ENCODE data around the gene SLC24A3.

The SLC24A3 gene

DNA sequence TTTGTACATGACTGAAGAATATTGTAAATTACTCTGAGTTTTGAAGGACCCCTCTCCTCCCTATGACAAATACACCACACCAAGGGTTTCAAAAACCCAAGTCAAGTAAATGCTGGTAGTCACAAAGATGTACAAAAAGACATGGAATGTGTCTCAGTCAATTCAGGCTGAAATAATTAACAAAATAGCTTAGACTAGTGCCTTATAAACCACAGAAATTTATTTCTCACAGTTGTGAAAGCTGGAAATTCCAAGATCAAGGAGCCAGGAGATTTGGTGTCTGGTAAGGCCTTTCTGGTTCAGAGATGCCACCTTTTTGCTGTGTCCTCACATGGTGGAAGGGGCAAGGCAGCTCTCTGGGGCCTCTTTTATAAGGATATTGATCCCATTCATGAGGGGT, 343.3 kb downstream of the SLC24A3 start:
- no peak overlapping the region for H3K4me3 ChIP-seq (ENCODE audit: low read depth in 1 of 5, low read length in 5 of 5)
- H3K27me3 ChIP-seq (ENCODE audit: control insufficient read depth in 5 of 5, insufficient read depth in 4 of 5, low read length in 5 of 5): no peaks in the 10 kb centered on the region
- no peaks in the 10 kb centered on the region for H3K9me3 ChIP-seq (ENCODE audit: control insufficient read depth in 5 of 5, low read length in 5 of 5)
- H3K4me1 ChIP-seq (ENCODE audit: control insufficient read depth in 5 of 5, insufficient read depth in 5 of 5, low read length in 5 of 5): peaks cover 0 to 2% (median 0%) of the 10 kb centered on the region in 5 donors
- no peak overlapping the region for H3K27ac ChIP-seq (ENCODE audit: low read depth, low read length)
- no peaks in the 10 kb centered on the region for H3K36me3 ChIP-seq (ENCODE audit: control insufficient read depth in 5 of 5, insufficient read depth in 5 of 5, low read length in 5 of 5)
- H3K9ac ChIP-seq (ENCODE audit: low read length in 5 of 5): no peak overlapping the region

DNA sequence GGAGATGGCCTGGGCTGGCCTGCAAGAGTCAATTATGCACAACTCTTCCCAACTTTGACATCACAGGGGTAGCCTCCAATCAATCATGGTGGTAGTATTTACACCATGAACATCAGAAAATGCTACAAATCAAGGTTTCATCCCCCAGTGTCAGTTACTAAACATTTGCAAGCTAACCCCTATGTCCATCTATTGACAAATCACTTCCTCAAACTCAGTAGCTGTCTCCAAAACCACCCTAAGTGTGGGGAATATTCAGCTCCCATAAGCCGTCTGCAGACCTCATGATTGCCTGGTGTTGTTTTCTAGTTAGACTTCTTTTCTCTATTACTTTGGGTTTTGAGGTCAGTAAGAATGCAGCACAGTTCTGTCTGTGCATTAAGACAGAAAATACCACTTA, 344.8 kb downstream of the SLC24A3 start:
- no peaks in the 10 kb centered on the region for H3K27me3 ChIP-seq (ENCODE audit: control insufficient read depth in 5 of 5, insufficient read depth in 4 of 5, low read length in 5 of 5)
- H3K9me3 ChIP-seq (ENCODE audit: control insufficient read depth in 5 of 5, low read length in 5 of 5): no peaks in the 10 kb centered on the region
- H3K4me1 ChIP-seq (ENCODE audit: control insufficient read depth in 5 of 5, insufficient read depth in 5 of 5, low read length in 5 of 5): peaks cover 0 to 5% (median 1%) of the 10 kb centered on the region in 5 donors
- H3K9ac ChIP-seq (ENCODE audit: low read length in 5 of 5): no peak overlapping the region
- no peak overlapping the region for H3K4me3 ChIP-seq (ENCODE audit: low read depth in 1 of 5, low read length in 5 of 5)
- H3K27ac ChIP-seq (ENCODE audit: low read depth, low read length): no peak overlapping the region
- H3K36me3 ChIP-seq (ENCODE audit: control insufficient read depth in 5 of 5, insufficient read depth in 5 of 5, low read length in 5 of 5): no peaks in the 10 kb centered on the region

DNA sequence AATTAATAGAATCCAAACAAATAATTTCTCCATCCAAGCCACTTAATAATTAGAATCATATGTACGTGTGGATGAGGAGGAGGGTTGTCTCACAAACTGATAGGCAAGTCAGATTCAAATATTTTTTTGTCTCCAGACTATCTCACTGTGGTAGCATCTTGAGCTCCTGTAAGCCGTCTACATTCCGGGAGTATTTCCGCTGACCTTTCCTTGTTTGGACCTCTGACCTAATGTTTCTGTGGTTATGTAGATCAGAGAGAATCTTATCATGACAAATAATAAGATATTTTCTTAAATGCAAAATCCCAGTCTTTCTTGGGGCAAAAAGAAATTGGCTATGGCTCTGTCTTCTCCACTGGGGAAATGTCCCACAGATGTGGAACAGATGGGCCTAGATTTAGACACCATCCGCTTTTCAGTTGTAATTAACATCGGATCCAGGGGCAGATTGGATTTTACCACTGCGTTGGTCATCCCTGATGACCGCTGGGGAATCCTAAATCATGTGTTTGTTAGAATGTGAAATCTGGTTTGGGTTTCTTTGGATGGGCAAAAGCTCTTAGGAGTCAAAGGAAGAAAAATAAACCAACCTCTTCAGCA, 348.5 kb downstream of the SLC24A3 start:
- no peaks in the 10 kb centered on the region for H3K9me3 ChIP-seq (ENCODE audit: control insufficient read depth in 5 of 5, low read length in 5 of 5)
- H3K4me3 ChIP-seq (ENCODE audit: low read depth in 1 of 5, low read length in 5 of 5): no peak overlapping the region
- H3K36me3 ChIP-seq (ENCODE audit: control insufficient read depth in 5 of 5, insufficient read depth in 5 of 5, low read length in 5 of 5): no peaks in the 10 kb centered on the region
- no peaks in the 10 kb centered on the region for H3K27me3 ChIP-seq (ENCODE audit: control insufficient read depth in 5 of 5, insufficient read depth in 4 of 5, low read length in 5 of 5)
- H3K4me1 ChIP-seq (ENCODE audit: control insufficient read depth in 5 of 5, insufficient read depth in 5 of 5, low read length in 5 of 5): peaks cover 0 to 5% (median 0%) of the 10 kb centered on the region in 5 donors
- H3K9ac ChIP-seq (ENCODE audit: low read length in 5 of 5): no peak overlapping the region
- no peak overlapping the region for H3K27ac ChIP-seq (ENCODE audit: low read depth, low read length)

DNA sequence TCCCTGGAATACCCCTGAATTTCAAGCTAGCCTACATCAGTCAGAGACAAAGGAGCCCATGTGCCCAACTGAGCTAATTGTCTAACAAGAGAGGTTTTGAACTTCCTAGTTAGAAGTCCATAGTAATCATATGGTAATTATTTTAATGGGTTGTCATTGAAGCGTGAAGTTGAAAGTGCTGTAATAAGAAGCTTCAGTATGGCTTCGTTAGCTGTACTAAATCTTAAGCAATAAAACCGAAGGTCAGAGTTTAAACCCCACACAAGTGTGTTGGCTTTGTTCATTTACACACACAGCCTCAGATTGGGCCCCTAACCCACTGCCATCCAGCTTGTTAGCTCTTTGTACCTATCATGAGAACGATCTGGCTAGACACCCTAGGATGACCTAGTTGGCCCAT, 350.0 kb downstream of the SLC24A3 start:
- Histone ChIP-seq H3K9me3 (ENCODE audit: control insufficient read depth in 5 of 5, low read length in 5 of 5) (no peaks in the 10 kb centered on the region), H3K4me1 (ENCODE audit: control insufficient read depth in 5 of 5, insufficient read depth in 5 of 5, low read length in 5 of 5) (peaks cover 0 to 5% (median 0%) of the 10 kb centered on the region in 5 donors), H3K9ac (ENCODE audit: low read length in 5 of 5) (no peak overlapping the region), H3K4me3 (ENCODE audit: low read depth in 1 of 5, low read length in 5 of 5) (no peak overlapping the region), H3K27ac (ENCODE audit: low read depth, low read length) (no peak overlapping the region), H3K36me3 (ENCODE audit: control insufficient read depth in 5 of 5, insufficient read depth in 5 of 5, low read length in 5 of 5) (no peaks in the 10 kb centered on the region), H3K27me3 (ENCODE audit: control insufficient read depth in 5 of 5, insufficient read depth in 4 of 5, low read length in 5 of 5) (no peaks in the 10 kb centered on the region)

DNA sequence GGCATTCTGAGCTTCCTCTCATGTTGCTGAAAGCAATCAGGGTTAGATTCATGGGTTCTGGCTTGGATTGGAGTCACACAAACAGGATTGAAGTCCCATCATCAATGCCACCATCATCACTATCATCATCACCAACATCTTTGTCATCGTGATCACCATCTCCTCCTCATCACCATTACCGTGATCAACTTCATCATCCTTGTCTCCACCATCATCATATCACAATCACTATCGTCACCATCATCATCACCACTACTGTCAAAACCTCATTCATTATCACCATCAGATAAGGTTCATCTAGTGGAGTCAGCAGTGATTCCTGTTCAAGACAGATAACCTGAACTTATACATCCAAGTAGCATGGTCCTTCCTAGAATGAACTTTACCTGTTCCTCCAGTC, 351.8 kb downstream of the SLC24A3 start:
- H3K36me3 ChIP-seq (ENCODE audit: control insufficient read depth in 5 of 5, insufficient read depth in 5 of 5, low read length in 5 of 5): no peaks in the 10 kb centered on the region
- no peak overlapping the region for H3K27ac ChIP-seq (ENCODE audit: low read depth, low read length)
- no peak overlapping the region for H3K9ac ChIP-seq (ENCODE audit: low read length in 5 of 5)
- no peaks in the 10 kb centered on the region for H3K27me3 ChIP-seq (ENCODE audit: control insufficient read depth in 5 of 5, insufficient read depth in 4 of 5, low read length in 5 of 5)
- H3K4me1 ChIP-seq (ENCODE audit: control insufficient read depth in 5 of 5, insufficient read depth in 5 of 5, low read length in 5 of 5): peaks cover 0 to 5% (median 0%) of the 10 kb centered on the region in 5 donors
- H3K9me3 ChIP-seq (ENCODE audit: control insufficient read depth in 5 of 5, low read length in 5 of 5): no peaks in the 10 kb centered on the region
- no peak overlapping the region for H3K4me3 ChIP-seq (ENCODE audit: low read depth in 1 of 5, low read length in 5 of 5)

DNA sequence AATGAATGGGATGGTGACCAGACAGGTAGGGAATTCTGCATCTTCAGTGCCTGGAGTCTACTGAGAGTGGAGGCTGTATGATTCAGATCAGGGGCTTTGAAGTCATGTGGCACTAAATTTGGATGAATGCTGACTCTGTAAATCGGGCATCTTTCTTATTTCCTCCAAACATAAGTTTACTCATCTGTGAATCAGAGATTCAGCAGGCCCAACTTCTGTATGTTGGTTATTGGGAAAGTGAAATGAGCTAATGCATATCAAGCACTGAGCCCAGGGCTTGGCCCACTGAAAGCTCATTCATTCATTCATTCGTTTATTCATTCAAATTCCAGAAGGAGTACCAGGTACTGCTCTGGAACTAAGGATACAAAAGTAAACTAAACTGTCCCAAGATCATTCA, 353.3 kb downstream of the SLC24A3 start:
- H3K27ac ChIP-seq (ENCODE audit: low read depth, low read length): no peak overlapping the region
- no peak overlapping the region for H3K9ac ChIP-seq (ENCODE audit: low read length in 5 of 5)
- H3K4me3 ChIP-seq (ENCODE audit: low read depth in 1 of 5, low read length in 5 of 5): no peak overlapping the region
- no peaks in the 10 kb centered on the region for H3K27me3 ChIP-seq (ENCODE audit: control insufficient read depth in 5 of 5, insufficient read depth in 4 of 5, low read length in 5 of 5)
- no peaks in the 10 kb centered on the region for H3K36me3 ChIP-seq (ENCODE audit: control insufficient read depth in 5 of 5, insufficient read depth in 5 of 5, low read length in 5 of 5)
- peaks cover 0 to 5% (median 0%) of the 10 kb centered on the region in 5 donors for H3K4me1 ChIP-seq (ENCODE audit: control insufficient read depth in 5 of 5, insufficient read depth in 5 of 5, low read length in 5 of 5)
- H3K9me3 ChIP-seq (ENCODE audit: control insufficient read depth in 5 of 5, low read length in 5 of 5): peaks cover 0 to 3% (median 0%) of the 10 kb centered on the region in 5 donors

DNA sequence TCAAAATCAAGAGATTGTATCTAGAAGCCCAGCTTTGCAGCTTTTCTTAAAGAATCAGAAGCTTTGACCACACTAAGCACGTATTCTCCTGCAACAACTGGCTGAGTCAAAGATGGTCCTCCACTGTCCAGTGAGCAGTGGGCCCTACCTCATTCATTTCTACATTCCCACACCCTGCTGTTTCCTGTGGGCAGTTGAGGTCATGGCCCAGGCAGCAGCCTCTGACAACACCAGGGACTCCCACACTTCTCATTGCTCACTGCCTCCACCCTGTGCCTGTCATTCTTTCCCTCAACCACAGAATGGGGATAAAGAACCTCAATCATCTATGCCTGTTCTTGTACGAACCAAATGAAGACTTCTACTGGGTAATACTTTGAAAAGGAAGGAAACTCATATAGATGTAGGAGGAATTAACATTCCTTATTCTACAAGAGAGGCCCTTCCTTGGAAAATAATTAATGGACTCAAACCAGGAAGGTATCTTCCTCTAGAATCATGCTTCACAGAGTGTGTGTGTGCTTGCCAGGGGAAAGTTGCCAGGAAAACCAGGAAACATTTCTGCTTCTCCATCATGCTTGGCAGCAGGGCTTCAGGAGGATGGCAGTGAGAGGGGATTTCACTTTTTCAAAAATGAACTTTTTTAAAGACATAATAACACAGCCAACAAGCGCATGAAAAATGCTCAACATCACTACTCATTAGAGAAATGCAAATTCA, 353.9 kb downstream of the SLC24A3 start:
- H3K9me3 ChIP-seq (ENCODE audit: control insufficient read depth in 5 of 5, low read length in 5 of 5): peaks cover 0 to 3% (median 0%) of the 10 kb centered on the region in 5 donors
- H3K4me3 ChIP-seq (ENCODE audit: low read depth in 1 of 5, low read length in 5 of 5): no peak overlapping the region
- H3K4me1 ChIP-seq (ENCODE audit: control insufficient read depth in 5 of 5, insufficient read depth in 5 of 5, low read length in 5 of 5): peaks cover 0 to under 1% (median 0%) of the 10 kb centered on the region in 5 donors
- H3K9ac ChIP-seq (ENCODE audit: low read length in 5 of 5): no peak overlapping the region
- no peak overlapping the region for H3K27ac ChIP-seq (ENCODE audit: low read depth, low read length)
- no peaks in the 10 kb centered on the region for H3K36me3 ChIP-seq (ENCODE audit: control insufficient read depth in 5 of 5, insufficient read depth in 5 of 5, low read length in 5 of 5)
- no peaks in the 10 kb centered on the region for H3K27me3 ChIP-seq (ENCODE audit: control insufficient read depth in 5 of 5, insufficient read depth in 4 of 5, low read length in 5 of 5)

DNA sequence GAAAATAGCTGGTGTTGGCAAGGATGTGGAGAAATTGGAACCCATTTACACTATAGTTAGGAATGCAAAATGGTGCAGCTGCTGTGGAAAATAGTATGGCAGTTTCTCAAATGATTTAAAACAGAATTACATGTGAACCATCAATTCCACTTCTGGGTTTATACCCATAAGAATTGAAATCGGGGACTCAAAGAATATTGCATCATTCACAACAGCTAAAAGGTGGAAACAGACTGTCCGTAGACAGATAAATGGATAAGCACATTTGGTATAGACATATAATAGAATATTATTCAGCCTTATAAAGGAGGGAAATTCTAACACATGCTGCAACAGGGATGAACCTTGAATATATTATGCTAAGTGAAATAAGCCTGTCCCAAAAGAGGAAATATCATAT, 355.7 kb downstream of the SLC24A3 start:
- Histone ChIP-seq H3K27me3 (ENCODE audit: control insufficient read depth in 5 of 5, insufficient read depth in 4 of 5, low read length in 5 of 5) (no peaks in the 10 kb centered on the region), H3K9me3 (ENCODE audit: control insufficient read depth in 5 of 5, low read length in 5 of 5) (peaks cover 0 to 3% (median 0%) of the 10 kb centered on the region in 5 donors), H3K4me1 (ENCODE audit: control insufficient read depth in 5 of 5, insufficient read depth in 5 of 5, low read length in 5 of 5) (no peaks in the 10 kb centered on the region), H3K9ac (ENCODE audit: low read length in 5 of 5) (no peak overlapping the region), H3K4me3 (ENCODE audit: low read depth in 1 of 5, low read length in 5 of 5) (no peak overlapping the region), H3K27ac (ENCODE audit: low read depth, low read length) (no peak overlapping the region), H3K36me3 (ENCODE audit: control insufficient read depth in 5 of 5, insufficient read depth in 5 of 5, low read length in 5 of 5) (no peaks in the 10 kb centered on the region)

DNA sequence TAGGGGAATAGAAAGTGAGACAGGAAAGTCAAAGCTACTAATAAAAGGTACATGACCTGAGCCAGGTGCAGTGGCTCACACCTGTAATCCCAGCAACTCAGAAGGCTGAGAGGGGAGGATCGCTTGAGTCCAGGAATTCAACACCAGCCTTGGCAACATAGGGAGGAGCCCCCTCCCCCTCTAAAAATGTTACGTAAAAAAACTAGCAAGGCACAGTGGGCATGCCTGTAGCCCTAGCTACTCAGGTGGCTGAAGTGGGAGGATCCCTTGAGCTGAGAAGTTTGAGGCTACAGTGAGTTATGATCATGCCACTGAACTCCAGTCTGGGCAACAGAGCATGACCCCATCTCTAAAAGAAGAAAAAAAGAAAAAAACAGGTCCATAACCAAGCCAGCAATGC, 359.6 kb downstream of the SLC24A3 start:
- H3K36me3 ChIP-seq (ENCODE audit: control insufficient read depth in 5 of 5, insufficient read depth in 5 of 5, low read length in 5 of 5): no peaks in the 10 kb centered on the region
- H3K27ac ChIP-seq (ENCODE audit: low read depth, low read length): no peak overlapping the region
- H3K4me1 ChIP-seq (ENCODE audit: control insufficient read depth in 5 of 5, insufficient read depth in 5 of 5, low read length in 5 of 5): no peaks in the 10 kb centered on the region
- H3K4me3 ChIP-seq (ENCODE audit: low read depth in 1 of 5, low read length in 5 of 5): no peak overlapping the region
- no peaks in the 10 kb centered on the region for H3K27me3 ChIP-seq (ENCODE audit: control insufficient read depth in 5 of 5, insufficient read depth in 4 of 5, low read length in 5 of 5)
- H3K9me3 ChIP-seq (ENCODE audit: control insufficient read depth in 5 of 5, low read length in 5 of 5): peaks cover 0 to 3% (median 0%) of the 10 kb centered on the region in 5 donors
- H3K9ac ChIP-seq (ENCODE audit: low read length in 5 of 5): no peak overlapping the region

DNA sequence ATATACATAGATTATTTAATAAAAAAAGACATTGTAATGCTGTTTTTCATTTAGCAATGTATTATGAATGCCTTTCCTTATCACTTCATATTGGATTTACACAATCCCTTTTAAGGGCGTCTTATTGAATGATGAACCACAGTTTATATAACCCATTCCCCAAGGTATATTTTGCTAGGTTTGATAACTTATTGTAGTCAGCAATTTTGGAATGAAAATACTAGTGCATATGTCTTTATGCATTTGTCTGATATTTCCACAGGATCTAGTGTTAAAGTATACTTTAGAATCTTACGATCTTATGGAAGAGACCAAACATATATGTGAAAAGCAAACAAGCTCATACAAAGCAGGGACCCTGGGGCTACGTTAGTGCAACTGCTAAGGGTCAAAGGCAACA, 365.2 kb downstream of the SLC24A3 start:
- H3K4me3 ChIP-seq (ENCODE audit: low read depth in 1 of 5, low read length in 5 of 5): no peak overlapping the region

More for the DNA sequence above, 365.2 kb downstream of the SLC24A3 start:
- no peaks in the 10 kb centered on the region for H3K9me3 ChIP-seq (ENCODE audit: control insufficient read depth in 5 of 5, low read length in 5 of 5)
- H3K27me3 ChIP-seq (ENCODE audit: control insufficient read depth in 5 of 5, insufficient read depth in 4 of 5, low read length in 5 of 5): no peaks in the 10 kb centered on the region
- H3K9ac ChIP-seq (ENCODE audit: low read length in 5 of 5): no peak overlapping the region
- H3K4me1 ChIP-seq (ENCODE audit: control insufficient read depth in 5 of 5, insufficient read depth in 5 of 5, low read length in 5 of 5): no peaks in the 10 kb centered on the region
- H3K27ac ChIP-seq (ENCODE audit: low read depth, low read length): no peak overlapping the region
- peaks cover 0 to 3% (median 0%) of the 10 kb centered on the region in 5 donors for H3K36me3 ChIP-seq (ENCODE audit: control insufficient read depth in 5 of 5, insufficient read depth in 5 of 5, low read length in 5 of 5)
